Middle frontal gyrus (tissue), 1 donor: ENCODE measurements around the gene PBX2.
A peak's percentile ranks its signal among the peaks of the same experiment; 100 is the strongest.
"Not testable (repeated sequence)": the region's sequence is repeated elsewhere in the genome, so short reads cannot be mapped to it uniquely, and the experiment has no call there.

Experiments
- DNase-seq: peaks from one replicate; pipeline ENCODE4 v3.0.0-alpha.2; 2015; ENCODE audit warnings: low spot score; ENCODE audit errors: extremely low spot score

PBX2 gene

GRCh38 chr6:32187725-32188380, 2.1 kb downstream of the PBX2 start:
- not testable (repeated sequence) for DNase-seq

DNA sequence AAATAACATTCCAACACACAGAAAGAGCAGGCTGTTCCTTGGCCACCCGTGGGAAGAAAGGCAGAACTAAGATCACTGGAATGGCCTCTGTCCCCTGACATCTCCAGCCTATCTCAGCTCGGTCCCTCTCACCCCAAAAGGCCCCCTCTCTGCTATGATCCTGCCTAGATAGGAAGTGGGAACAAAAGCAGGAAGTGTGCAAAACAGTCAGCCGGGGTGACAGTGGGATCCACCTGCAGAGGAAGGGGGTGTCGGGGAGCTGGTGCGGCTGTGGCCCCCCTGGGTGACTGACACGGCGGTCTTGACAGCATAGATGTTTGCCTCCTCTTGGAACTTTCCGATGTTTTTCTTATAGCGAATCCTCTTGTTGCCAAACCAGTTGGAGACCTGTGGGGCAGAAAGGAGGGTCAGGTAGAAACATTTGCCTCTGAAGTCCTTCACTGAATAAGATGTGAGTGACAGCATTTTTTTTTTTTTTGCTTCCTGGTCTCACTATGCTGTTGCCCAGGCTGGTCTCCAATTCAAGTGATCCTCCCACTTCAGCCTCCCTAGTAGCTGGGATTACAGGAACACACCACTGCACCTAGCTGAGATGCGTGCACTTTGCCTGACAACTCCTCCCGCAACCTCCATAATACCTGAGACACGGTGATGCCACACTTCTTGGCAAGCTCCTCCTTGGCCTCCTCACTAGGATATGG, 2.8 kb downstream of the PBX2 start:
- no peak for DNase-seq

GRCh38 chr6:32186151-32186840, 3.7 kb downstream of the PBX2 start:
- DNase-seq, result not testable (repeated sequence)

- not testable (repeated sequence) for DNase-seq
Measured at GRCh38 chr6:32185681-32186131, 4.3 kb downstream of the PBX2 start.

DNA sequence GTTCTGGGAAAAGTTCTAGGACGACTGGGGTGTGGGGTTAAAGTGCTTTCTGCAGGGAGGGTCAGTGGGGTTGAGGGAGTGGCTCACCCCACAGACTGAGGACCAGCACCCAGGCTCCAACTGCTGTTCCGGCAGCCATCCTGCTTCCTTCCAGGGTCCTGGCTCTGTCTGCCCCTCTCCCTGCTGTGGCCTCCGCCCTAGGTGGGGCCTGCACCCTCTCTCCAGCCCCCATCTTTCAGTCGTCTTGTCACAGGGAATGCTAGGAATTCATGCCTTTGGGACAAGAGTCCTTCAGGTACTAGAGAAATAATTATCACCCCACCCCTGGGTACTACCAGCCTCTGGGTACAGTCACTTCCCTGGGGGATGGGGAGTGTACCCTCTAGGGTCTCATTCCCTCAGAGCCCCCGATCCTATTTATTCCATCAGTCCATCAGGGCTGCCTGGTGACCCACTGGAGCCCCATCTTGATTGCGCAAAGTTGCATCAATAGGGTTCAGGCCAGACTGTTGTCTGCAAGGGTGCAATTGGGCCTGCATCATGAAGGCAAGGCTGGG, 5.8 kb downstream of the PBX2 start, which contains the start of gene AGER:
AGER (minus strand) TSS at position 170 of the 557 bp plus-strand sequence; CDS start at position 139, 31 bp downstream.
- DNase-seq, result no peak

DNA sequence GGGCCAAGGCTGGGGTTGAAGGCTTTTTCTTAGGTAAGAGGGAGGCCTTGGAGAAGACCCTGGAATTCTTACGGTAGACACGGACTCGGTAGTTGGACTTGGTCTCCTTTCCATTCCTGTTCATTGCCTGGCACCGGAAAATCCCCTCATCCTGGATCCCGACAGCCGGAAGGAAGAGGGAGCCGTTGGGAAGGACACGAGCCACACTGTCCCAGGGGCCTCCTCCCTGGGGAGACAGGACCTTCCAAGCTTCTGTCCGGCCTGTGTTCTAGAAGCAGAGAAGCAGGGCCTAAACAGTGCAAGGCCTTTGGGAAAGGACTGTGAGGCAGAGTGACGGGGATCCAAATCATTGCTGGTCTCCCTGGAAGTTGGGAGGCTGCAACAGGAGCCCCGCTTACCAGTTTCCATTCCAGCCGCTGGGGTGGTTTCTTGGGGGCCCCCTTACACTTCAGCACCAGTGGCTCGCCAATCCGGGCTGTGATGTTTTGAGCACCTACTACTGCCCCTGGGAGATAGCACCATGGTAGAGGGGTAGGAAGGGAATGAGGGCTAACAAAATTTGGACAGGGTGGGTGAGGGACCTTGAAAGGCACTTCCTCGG, 6.4 kb downstream of the PBX2 start:
- DNase-seq, result no peak

GRCh38 chr6:32183030-32183429, 7.0 kb downstream of the PBX2 start:
- no peak for DNase-seq

- no peak for DNase-seq
Measured at GRCh38 chr6:32182555-32182981, 7.4 kb downstream of the PBX2 start.

- DNase-seq, result no peak
Measured at GRCh38 chr6:32181915-32182529, 8.0 kb downstream of the PBX2 start.

DNA sequence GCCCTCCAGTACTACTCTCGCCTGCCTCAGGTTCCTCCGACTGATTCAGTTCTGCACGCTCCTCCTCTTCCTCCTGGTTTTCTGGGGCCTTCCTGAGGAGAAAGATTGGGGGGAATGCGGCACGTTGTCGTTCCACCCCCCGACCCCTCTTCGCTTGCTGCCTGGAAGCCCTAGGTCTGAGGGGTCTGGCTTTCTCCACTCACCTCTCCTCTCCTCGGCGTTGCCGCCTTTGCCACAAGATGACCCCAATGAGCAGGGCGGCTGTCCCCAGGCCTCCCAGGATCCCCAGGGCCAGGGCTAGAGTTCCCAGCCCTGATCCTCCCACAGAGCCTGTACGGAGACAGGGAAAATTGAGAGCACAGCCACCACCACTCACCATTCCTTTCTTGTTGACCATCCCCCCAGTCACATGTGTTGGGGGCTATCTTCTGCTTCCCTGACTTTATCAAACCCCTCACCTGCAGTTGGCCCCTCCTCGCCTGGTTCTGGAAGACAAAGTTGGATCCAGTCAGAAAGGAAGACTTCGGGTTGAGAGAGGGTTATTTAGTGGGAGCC, 8.8 kb downstream of the PBX2 start:
- DNase-seq, result no peak

GRCh38 chr6:32179766-32180405, 10.1 kb downstream of the PBX2 start:
- DNase-seq, result no peak

DNA sequence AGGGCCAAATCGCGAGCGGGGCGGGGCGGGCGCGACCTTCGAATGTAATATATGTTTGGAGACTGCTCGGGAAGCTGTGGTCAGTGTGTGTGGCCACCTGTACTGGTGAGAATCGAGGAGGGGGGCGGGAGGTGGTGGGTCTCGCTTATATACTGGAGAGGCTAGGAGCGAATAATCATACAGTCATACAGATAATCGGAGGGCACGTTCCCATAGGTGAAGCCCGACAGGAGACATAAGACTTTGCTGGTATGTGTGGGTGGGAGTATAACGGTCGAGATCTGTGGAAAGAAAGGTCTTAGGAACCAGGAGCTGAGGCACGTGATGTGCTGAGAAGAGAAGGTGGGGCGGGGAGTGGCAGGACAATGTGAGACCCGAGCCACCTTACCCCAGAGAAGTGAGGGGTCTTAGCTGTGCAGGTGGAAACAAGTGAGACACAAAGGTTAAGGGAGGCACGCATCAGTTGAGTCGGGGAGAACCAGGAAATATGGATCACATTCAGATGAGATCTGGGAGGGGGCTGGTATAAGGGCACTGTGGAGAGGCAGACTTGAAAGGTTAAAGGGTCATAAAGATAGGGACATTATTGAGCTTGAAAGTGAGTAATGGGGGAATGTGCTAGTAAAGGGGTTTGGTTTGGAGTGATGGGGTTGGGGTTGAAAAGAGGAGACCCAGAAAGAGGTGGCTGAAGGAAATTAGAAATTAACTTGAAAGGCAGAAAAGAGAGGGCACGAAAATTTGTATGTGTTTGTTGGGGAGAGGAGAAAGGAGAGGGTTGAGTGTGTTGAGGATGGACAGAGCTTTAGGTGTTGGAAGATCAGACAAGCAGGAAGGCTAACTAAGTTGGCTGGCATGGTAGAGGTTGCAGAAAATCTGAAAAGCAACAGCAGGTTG, 11.2 kb downstream of the PBX2 start:
- DNase-seq, result no peak

GRCh38 chr6:32177788-32178546, 12.0 kb downstream of the PBX2 start, which contains the start of gene RNF5:
RNF5 (plus strand) TSS chr6:32178405; CDS start chr6:32178512, 107 bp downstream.
- peak; percentile 99 for DNase-seq

DNA sequence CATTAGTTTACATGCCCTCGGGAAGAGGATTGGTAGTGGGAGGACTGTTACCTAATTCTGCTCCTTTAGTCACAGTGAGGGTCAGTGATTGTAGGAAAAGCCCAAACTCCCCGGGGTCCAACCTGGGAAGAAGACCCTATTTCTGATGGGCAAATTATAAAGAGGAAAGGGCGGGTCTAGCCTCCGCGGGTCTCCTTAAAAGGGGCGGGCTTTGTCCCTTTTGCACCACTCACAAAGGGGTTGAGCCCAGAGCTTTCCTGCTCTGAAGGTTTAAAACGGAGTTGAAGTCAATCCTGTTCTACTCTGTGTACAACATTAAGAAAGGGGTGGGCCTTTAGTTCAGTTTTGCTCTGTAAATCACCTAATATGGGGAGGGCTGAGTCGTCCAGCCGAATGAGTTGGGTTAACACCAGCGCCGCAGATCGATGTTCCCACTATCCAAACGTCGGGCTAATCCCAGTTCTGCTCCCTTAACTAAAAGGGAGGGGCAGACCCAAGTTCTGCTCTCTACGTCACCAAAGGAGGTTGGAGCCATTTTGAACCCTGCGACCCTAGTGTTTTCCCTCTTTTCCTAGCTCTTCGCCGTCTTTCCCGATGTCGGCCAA, 12.7 kb downstream of the PBX2 start:
- DNase-seq, result no peak

DNA sequence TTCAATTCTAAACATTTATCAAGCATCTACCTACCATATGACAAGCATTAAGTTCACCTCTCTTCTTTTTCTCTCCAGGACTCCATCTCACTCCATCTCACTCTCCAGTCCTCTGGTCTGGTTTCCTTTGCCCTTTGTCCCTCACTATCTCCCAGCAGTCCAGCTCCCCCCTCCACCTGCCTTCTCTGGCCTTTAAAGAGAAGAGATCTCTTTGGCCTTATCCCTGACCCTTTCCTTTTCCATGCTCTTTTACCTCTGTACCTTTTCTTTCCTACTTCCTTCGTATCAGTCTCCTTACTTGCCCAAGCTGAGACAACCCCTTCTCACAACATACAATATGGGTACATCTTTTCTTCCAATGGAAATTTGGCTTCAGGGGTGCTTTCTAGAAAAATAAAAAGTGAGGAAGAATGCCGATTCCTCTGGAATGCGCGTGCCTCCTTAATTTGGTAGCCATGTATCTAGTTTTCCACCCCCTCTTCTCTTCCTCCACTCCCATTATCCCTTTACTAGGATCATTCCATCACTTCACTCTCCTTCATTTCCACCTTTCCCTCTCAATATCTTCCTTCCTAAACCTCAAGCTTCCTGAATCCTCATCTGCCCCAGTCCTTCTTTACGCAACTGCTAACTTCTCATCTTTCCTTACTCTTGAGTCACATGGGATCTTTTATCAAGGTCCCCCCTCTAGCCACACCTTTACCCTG, 13.4 kb downstream of the PBX2 start:
- DNase-seq, result no peak

DNA sequence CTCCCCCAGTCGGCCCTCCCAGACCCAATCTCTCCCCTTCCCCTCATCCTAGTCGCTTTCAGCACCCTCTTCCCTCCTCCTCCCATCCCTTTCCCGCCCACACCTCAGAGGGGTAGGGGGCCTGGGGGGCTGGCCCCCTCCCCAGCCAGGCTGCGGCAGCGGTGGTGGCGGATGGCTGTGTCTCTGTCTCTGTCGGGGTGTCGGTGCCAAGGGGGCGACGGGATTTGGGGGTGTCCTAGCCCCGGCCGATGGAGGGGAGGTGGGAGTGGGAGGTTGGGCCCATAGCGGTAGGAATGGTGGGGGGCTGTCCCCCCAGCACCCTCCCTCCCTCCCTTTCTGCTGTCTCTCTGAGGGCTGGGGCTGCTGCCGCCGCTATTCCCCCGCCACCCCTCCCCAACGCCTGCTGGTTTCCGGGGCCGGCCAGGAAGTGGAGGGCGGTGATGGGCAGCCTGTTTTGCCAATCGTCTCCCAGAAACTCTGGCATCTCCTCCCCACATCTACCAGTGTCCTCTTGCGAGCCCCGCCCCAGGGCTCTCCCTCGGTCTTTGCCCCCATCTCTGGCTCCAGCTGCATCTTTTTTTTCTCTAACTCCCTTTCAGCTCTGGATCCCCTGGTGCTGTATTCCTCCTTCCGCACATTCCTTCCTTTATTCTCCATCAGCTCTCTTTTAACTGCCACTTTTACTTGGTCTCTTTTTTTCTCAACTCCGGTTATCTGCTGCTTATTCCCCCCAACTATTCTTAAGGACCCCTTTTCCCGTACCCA, 14.1 kb downstream of the PBX2 start, which contains the start of gene AGPAT1:
AGPAT1 (minus strand) TSS at position 374 of the 765 bp plus-strand sequence. CDS start 4,588 bp downstream, outside the sequence.
- peak; percentile 93 for DNase-seq
